Vagina (tissue), 2 donors: ENCODE results near the gene FSD1L.

Source experiments
- CTCF ChIP-seq, 3 experiments: fragments of 450-650 bp in 2 of 3; fragments of 200-600 bp in 1 of 3; sonication (generic) in 1 of 3; IDR thresholded peaks; one replicate each; pipeline ENCODE4 v1.5.1; 2017 to 2019; ENCODE audit warnings: antibody characterized with exemption in 3 of 3, mild to moderate bottlenecking in 2 of 3, moderate library complexity in 2 of 3
- POLR2A ChIP-seq, 2 donors: fragments of 450-650 bp; IDR thresholded peaks; one replicate each; pipeline ENCODE4 v1.6.1; 2017; ENCODE audit warnings: antibody characterized with exemption in 2 of 2, mild to moderate bottlenecking in 2 of 2, moderate library complexity in 2 of 2
- POLR2AphosphoS5 ChIP-seq, 2 donors: sonication (generic); formaldehyde crosslinking; IDR thresholded peaks; one replicate each; pipeline ENCODE4 v1.9.0; 2017; ENCODE audit warnings: antibody characterized with exemption in 2 of 2, mild to moderate bottlenecking in 2 of 2, low read depth in 1 of 2; ENCODE audit not compliant: insufficient read depth in 1 of 2

- TF ChIP-seq CTCF (IDR thresholded peaks at IDR 0.05): no peak
- TF ChIP-seq POLR2AphosphoS5 (IDR thresholded peaks at IDR 0.05; ENCODE audit: insufficient read depth in 1 of 2, low read depth in 1 of 2): no peak
- TF ChIP-seq POLR2A (IDR thresholded peaks at IDR 0.05): no peak
These were observed 54.4 kb downstream of the FSD1L start for GRCh38 chr9:105502276-105502675.
